Measurements from ENCODE around the gene SORD.
"Not testable (repeated sequence)": the region's sequence is repeated elsewhere in the genome, so short reads cannot be mapped to it uniquely, and the experiment has no call there.

DNA sequence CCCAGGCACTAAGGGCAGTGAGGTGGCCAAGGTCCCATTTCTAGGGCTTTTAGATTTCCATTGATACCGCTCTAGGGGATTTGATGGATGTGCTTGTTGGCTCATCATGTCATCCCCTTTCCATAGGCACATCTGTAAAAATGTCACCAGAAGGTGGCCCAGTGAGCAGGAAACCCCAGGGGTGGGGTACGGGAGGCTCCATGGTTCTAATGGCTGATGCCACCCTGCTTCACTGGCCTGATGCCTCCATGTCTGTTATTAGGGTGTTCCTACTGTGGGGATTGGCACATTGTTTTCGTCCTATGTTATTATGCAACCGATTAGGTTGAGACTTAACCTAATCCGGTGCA is 34.1 kb upstream of the SORD start:
- TF ChIP-seq POLR2A (IDR thresholded peaks at IDR 0.05; ENCODE audit: low read depth, low read length); POLR2AphosphoS5 (IDR thresholded peaks at IDR 0.05; ENCODE audit: low read depth, low read length); PAX5 (IDR thresholded peaks at IDR 0.05; ENCODE audit: insufficient read depth, low read length, severe bottlenecking); TAF1 (IDR thresholded peaks at IDR 0.05; ENCODE audit: low read depth, low read length); SPI1 (IDR thresholded peaks at IDR 0.05; ENCODE audit: low read depth, low read length): not testable (repeated sequence)

Data from GM12891 (cell line).